Psoas muscle (tissue), 8 donors: Measurements from ENCODE around the gene ARL5C. TPM values are rescaled to one million over a fixed set of nuclear protein-coding genes. Genes with fewer than 3 reads are reported as not detected.
A peak's percentile ranks its signal among the peaks of the same experiment; 100 is the strongest.

Experiments used
- ATAC-seq, 4 donors: fragments of 200-7000 bp; cut with Tn5 transposase; one replicate each; pipeline ENCODE4 v1.9.1; 2020; ENCODE audit warnings: moderate library complexity in 3 of 4, mild to moderate bottlenecking in 2 of 4
- DNase-seq, 2 donors: peaks; one replicate each; pipeline ENCODE4 v3.0.0-alpha.2; 2020
- H3K27ac ChIP-seq: fragments of 200-600 bp; one replicate; pipeline ENCODE4 v1.8.0; 2022
- H3K27me3 ChIP-seq, 3 donors: fragments of 200-600 bp in 1 of 3; one replicate each; pipeline versions ENCODE4 v1.6.1 to v1.8.0; 2013 to 2022; ENCODE audit warnings: low read length in 2 of 3, mild to moderate bottlenecking in 2 of 3, moderate library complexity in 1 of 3; ENCODE audit not compliant: insufficient read depth in 3 of 3
- H3K36me3 ChIP-seq, 2 donors: fragments of 200-600 bp in 1 of 2; one replicate each; pipeline versions ENCODE4 v1.6.1 to v1.8.0; 2013 to 2022; ENCODE audit warnings: low read depth in 1 of 2, mild to moderate bottlenecking in 1 of 2, moderate library complexity in 1 of 2; ENCODE audit not compliant: insufficient read depth in 1 of 2
- H3K4me1 ChIP-seq: fragments of 200-600 bp; one replicate; pipeline ENCODE4 v1.8.0; 2022
- H3K4me3 ChIP-seq: fragments of 200-600 bp; one replicate; pipeline ENCODE4 v1.8.0; 2022; ENCODE audit warnings: mild to moderate bottlenecking
- H3K9me3 ChIP-seq: fragments of 200-600 bp; one replicate; pipeline ENCODE4 v1.8.0; 2022
- WGBS, 3 donors: extraction: QIAGEN DNeasy Blood & Tissue Kit; methylation state at CpG; one replicate each; pipeline versions ENCODE4 v1.1.6 to v1.1.7; 2013; 5-methylcytosine and 5-hydroxymethylcytosine counted together
- intact Hi-C, 2 donors: fragments of 100-400 bp; cut with DNase I; formaldehyde crosslinking; loops; one replicate each; pipeline versions ENCODE4 v1.11.0 to v1.14.2; 2022
- polyA plus RNA-seq, 3 donors: library from polyadenylated mRNA; stranded (reverse); fragments of 200-250 nt; gene quantifications; one replicate each; pipeline ENCODE4 v1.2.3, GENCODE V29; 2013
- total RNA-seq, 4 donors: library from RNA; stranded (reverse); fragmentation: NEBNext Ultra II Directional in 2 of 4; extraction: Animal tissue kit (Norgen Biotek cat#: 25700) in 2 of 4; gene quantifications; one replicate each; pipeline versions ENCODE4 v1.2.1 to v1.2.4, GENCODE V29; 2021 to 2023
- TF ChIP-seq, protein P1 (sequence below): fragments of 200-600 bp; IDR thresholded peaks from one replicate; pipeline ENCODE4 v1.8.0; 2022; ENCODE audit warnings: antibody characterized with exemption
- donor health status: healthy with polysubstance abuse.
- donor health status: DM: no; HTN: no; CAD: no; lungs with moderate emphysema.
- donor health status: Bipolar disorder and iron deficiency.
- donor health status: healthy.
- donor health status: DM: yes; HTN: yes; CAD: no.
- donor health status: DM: no; HTN: no; CAD: no.
- donor health status: DM: no; HTN: no; CAD: no.
- donor health status: DM: yes; HTN: yes; CAD: no.

The ARL5C gene
- total and polyA plus RNA-seq, 7 donors: 0.15 to 1.0 (median 0.15) TPM; not detected in 4

GRCh38 chr17:39144416-39144840 is 21.5 kb downstream of the ARL5C start:
- WGBS, 3 donors: 8 to 19% (median 12%) methylated on average over 9 of the region's 9 CpGs
- no peaks in the 10 kb centered on the region for H3K4me1 ChIP-seq
- intact Hi-C loops: no loop called here
- no peaks in the 10 kb centered on the region for H3K36me3 ChIP-seq
- no peaks in the 10 kb centered on the region for H3K9me3 ChIP-seq
- H3K27me3 ChIP-seq: no peaks in the 10 kb centered on the region
- DNase-seq: peak; percentile 93 to 95
- peak; percentile 75 to 83 (median 80) for ATAC-seq
- H3K4me3 ChIP-seq: no peak overlapping the region
- H3K27ac ChIP-seq: peak overlapping the region; percentile 57
- TF ChIP-seq, protein P1, sequence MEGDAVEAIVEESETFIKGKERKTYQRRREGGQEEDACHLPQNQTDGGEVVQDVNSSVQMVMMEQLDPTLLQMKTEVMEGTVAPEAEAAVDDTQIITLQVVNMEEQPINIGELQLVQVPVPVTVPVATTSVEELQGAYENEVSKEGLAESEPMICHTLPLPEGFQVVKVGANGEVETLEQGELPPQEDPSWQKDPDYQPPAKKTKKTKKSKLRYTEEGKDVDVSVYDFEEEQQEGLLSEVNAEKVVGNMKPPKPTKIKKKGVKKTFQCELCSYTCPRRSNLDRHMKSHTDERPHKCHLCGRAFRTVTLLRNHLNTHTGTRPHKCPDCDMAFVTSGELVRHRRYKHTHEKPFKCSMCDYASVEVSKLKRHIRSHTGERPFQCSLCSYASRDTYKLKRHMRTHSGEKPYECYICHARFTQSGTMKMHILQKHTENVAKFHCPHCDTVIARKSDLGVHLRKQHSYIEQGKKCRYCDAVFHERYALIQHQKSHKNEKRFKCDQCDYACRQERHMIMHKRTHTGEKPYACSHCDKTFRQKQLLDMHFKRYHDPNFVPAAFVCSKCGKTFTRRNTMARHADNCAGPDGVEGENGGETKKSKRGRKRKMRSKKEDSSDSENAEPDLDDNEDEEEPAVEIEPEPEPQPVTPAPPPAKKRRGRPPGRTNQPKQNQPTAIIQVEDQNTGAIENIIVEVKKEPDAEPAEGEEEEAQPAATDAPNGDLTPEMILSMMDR: no peak

GRCh38 chr17:39143552-39144093 is 22.3 kb downstream of the ARL5C start:
- TF ChIP-seq, protein P1: no peak
- Histone ChIP-seq H3K27ac (peak overlapping the region; percentile 57), H3K36me3 (no peaks in the 10 kb centered on the region), H3K4me3 (no peak overlapping the region), H3K27me3 (no peaks in the 10 kb centered on the region), H3K9me3 (no peaks in the 10 kb centered on the region), H3K4me1 (no peaks in the 10 kb centered on the region)
- 46 to 60% (median 47%) methylated on average over 7 of the region's 7 CpGs for WGBS, 3 donors
- intact Hi-C loops: no loop called here
- DNase-seq (peak; percentile 79 to 86), ATAC-seq (peak; percentile 38 to 72 (median 47))

DNA sequence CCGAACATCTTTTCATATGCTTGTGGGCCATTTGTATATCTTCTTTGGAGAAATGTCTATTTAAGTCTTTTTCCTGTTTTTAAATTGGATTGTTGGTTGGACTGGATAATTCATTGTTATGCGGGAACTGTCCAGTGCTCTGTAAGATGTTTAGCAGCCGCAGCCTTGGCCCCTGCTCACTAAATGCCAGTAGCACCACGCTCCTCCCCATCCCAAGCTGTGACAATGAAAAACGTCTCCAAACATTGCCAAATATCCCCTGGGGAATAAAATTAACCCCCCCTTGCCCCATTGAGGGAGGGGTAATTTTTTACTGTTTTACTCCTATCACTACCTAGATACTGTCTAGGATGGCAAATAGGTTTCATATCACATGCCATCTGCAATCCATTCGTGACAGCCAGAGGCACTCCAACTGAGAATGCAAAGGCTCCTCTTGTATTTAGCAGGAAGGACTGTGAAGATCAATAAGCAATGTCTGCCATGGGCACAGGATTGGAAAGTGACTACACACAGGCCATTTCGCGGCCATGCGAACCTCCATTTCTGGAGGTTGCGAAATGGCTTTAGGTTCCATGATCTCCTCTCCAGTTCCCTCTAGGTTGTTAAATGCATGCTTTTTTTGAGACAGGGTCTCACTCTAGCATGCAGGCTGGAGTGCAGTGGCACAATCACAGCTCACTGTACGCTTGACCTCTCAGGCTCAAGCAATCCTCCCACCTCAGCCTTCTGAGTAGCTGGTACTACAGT is 23.9 kb downstream of the ARL5C start:
- no peak for ATAC-seq

GRCh38 chr17:39141294-39141693 is 24.7 kb downstream of the ARL5C start:
- no peak overlapping the region for H3K27ac ChIP-seq
- DNase-seq (no peak), ATAC-seq (no peak)
- no peaks in the 10 kb centered on the region for H3K9me3 ChIP-seq
- intact Hi-C loops: no loop called here
- H3K4me3 ChIP-seq: no peak overlapping the region
- WGBS, 3 donors: 97 to 99% (median 98%) methylated on average over 5 of the region's 5 CpGs
- TF ChIP-seq, protein P1: no peak
- no peaks in the 10 kb centered on the region for H3K27me3 ChIP-seq
- H3K4me1 ChIP-seq: no peaks in the 10 kb centered on the region
- no peaks in the 10 kb centered on the region for H3K36me3 ChIP-seq

More for the DNA sequence above, 23.9 kb downstream of the ARL5C start:
- peak in 1 of 2 donors; percentile 20 for DNase-seq
- intact Hi-C loops: no loop called here
- no peak overlapping the region for H3K27ac ChIP-seq
- 76 to 85% (median 81%) methylated on average over 11 of the region's 11 CpGs for WGBS, 3 donors
- TF ChIP-seq, protein P1: no peak
- no peaks in the 10 kb centered on the region for H3K27me3 ChIP-seq
- H3K4me1 ChIP-seq: no peaks in the 10 kb centered on the region
- H3K4me3 ChIP-seq: no peak overlapping the region
- H3K9me3 ChIP-seq: no peaks in the 10 kb centered on the region
- H3K36me3 ChIP-seq: no peaks in the 10 kb centered on the region
